WTC11 (cell line): ENCODE measurements around the gene KIF26A. TPM values are rescaled to one million over a fixed set of nuclear protein-coding genes. Genes with fewer than 3 reads are reported as not detected.
A peak's percentile ranks its signal among the peaks of the same experiment; 100 is the strongest.

Experiments
- ATAC-seq: fragments of 200-7000 bp; cut with Tn5 transposase; 2 replicates; pipeline ENCODE4 v1.10.0; 2021; ENCODE audit warnings: mild to moderate bottlenecking, moderate library complexity
- CTCF ChIA-PET: fragments of 300-600 bp; sonication (Branson Sonifier 250); formaldehyde crosslinking; loops from one replicate; lab custom pipeline; 2021; ENCODE audit warnings: antibody characterized with exemption; lab: Charles Lee
- POLR2A ChIA-PET: fragments of 350-600 bp; sonication (Branson Sonifier 250); formaldehyde crosslinking; loops from one replicate; lab custom pipeline; 2021; ENCODE audit warnings: antibody characterized with exemption; lab: Charles Lee
- DNase-seq: peaks from one replicate; pipeline ENCODE4 v3.0.0; 2021; ENCODE audit warnings: low spot score
- H3K27ac Mint-ChIP-seq: 2 replicates; pipeline ENCODE4 v1.8.0; 2021; ENCODE audit warnings: mixed read lengths
- H3K27me3 Mint-ChIP-seq: 2 replicates; pipeline ENCODE4 v1.8.0; 2021; ENCODE audit warnings: low read depth, mild to moderate bottlenecking, moderate library complexity, mixed read lengths
- H3K36me3 Mint-ChIP-seq: 2 replicates; pipeline ENCODE4 v1.8.0; 2021; ENCODE audit warnings: mixed read lengths
- H3K4me1 Mint-ChIP-seq: 2 replicates; pipeline ENCODE4 v1.8.0; 2022; ENCODE audit warnings: mixed read lengths
- H3K4me3 Mint-ChIP-seq: 2 replicates; pipeline ENCODE4 v1.8.0; 2021; ENCODE audit warnings: mild to moderate bottlenecking, moderate library complexity, mixed read lengths
- H3K9me3 Mint-ChIP-seq: 2 replicates; pipeline ENCODE4 v1.8.0; 2021; ENCODE audit warnings: mixed read lengths
- ARID4B ChIP-seq: sonication (generic); formaldehyde crosslinking; IDR thresholded peaks from 2 replicates; pipeline ENCODE4 v1.8.0; 2023; ENCODE audit warnings: missing genetic modification reagents, mild to moderate bottlenecking, borderline replicate concordance
- ATF6 ChIP-seq: sonication (generic); formaldehyde crosslinking; IDR thresholded peaks from 2 replicates; pipeline ENCODE4 v1.8.1; 2023; ENCODE audit warnings: mild to moderate bottlenecking, missing genetic modification reagents
- CREB1 ChIP-seq: sonication (generic); formaldehyde crosslinking; IDR thresholded peaks from 2 replicates; pipeline ENCODE4 v1.8.0; 2023; ENCODE audit warnings: mild to moderate bottlenecking, missing genetic modification reagents
- CREM ChIP-seq: sonication (generic); formaldehyde crosslinking; IDR thresholded peaks from 2 replicates; pipeline ENCODE4 v1.8.1; 2022; ENCODE audit warnings: mild to moderate bottlenecking, missing genetic modification reagents, moderate library complexity
- CTCF ChIP-seq: fragments of 200-600 bp; IDR thresholded peaks from 2 replicates; pipeline ENCODE4 v1.8.0; 2022; ENCODE audit warnings: antibody characterized with exemption
- E2F4 ChIP-seq: sonication (generic); formaldehyde crosslinking; IDR thresholded peaks from 2 replicates; pipeline ENCODE4 v1.8.1; 2022; ENCODE audit warnings: low read depth, mild to moderate bottlenecking, moderate library complexity, missing genetic modification reagents, borderline replicate concordance
- FOXJ3 ChIP-seq: sonication (generic); formaldehyde crosslinking; IDR thresholded peaks from 2 replicates; pipeline ENCODE4 v1.9.0; 2021; ENCODE audit warnings: missing genetic modification reagents, mild to moderate bottlenecking, borderline replicate concordance
- GTF2I ChIP-seq: fragments of 250-450 bp; sonication (Bioruptor Pico); conservative IDR thresholded peaks from 2 replicates; pipeline ENCODE4 v1.4.0; 2021; ENCODE audit warnings: mild to moderate bottlenecking
- MXD4 ChIP-seq: fragments of 250-450 bp; sonication (Bioruptor Pico); IDR thresholded peaks from 2 replicates; pipeline ENCODE4 v1.8.0; 2021; ENCODE audit warnings: mild to moderate bottlenecking, moderate library complexity, borderline replicate concordance
- NFYB ChIP-seq: sonication (generic); formaldehyde crosslinking; conservative IDR thresholded peaks from 2 replicates; pipeline ENCODE4 v1.8.0; 2022; ENCODE audit warnings: low read depth, missing genetic modification reagents
- PRRX2 ChIP-seq: fragments of 250-450 bp; sonication (Bioruptor Pico); IDR thresholded peaks from 2 replicates; pipeline ENCODE4 v1.8.0; 2021; ENCODE audit warnings: mild to moderate bottlenecking
- RELA ChIP-seq: sonication (generic); formaldehyde crosslinking; IDR thresholded peaks from 2 replicates; pipeline ENCODE4 v1.8.1; 2022; ENCODE audit warnings: missing genetic modification reagents, mild to moderate bottlenecking, borderline replicate concordance
- SMAD3 ChIP-seq: sonication (generic); formaldehyde crosslinking; IDR thresholded peaks from 2 replicates; pipeline ENCODE4 v1.8.0; 2022; ENCODE audit warnings: missing genetic modification reagents, mild to moderate bottlenecking, borderline replicate concordance
- SP1 ChIP-seq: sonication (generic); formaldehyde crosslinking; conservative IDR thresholded peaks from 2 replicates; pipeline ENCODE4 v1.8.1; 2022; ENCODE audit warnings: missing genetic modification reagents
- STAT6 ChIP-seq: sonication (generic); formaldehyde crosslinking; conservative IDR thresholded peaks from 2 replicates; pipeline ENCODE4 v1.8.1; 2023; ENCODE audit warnings: mild to moderate bottlenecking, low read depth, missing genetic modification reagents, moderate library complexity
- ZNF232 ChIP-seq: sonication (generic); formaldehyde crosslinking; IDR thresholded peaks from 2 replicates; pipeline ENCODE4 v1.8.0; 2022; ENCODE audit warnings: mild to moderate bottlenecking, missing genetic modification reagents
- ZNF512 ChIP-seq: sonication (generic); formaldehyde crosslinking; IDR thresholded peaks from 2 replicates; pipeline ENCODE4 v1.8.1; 2022; ENCODE audit warnings: missing genetic modification reagents, borderline replicate concordance
- ZNF671 ChIP-seq: fragments of 250-450 bp; sonication (Bioruptor Pico); IDR thresholded peaks from 2 replicates; pipeline ENCODE4 v1.8.0; 2021; ENCODE audit warnings: mild to moderate bottlenecking
- total RNA-seq: library from RNA; stranded (reverse); gene quantifications from 3 replicates; pipeline ENCODE4 v1.2.3, GENCODE V29; 2021
- TF ChIP-seq, protein P1 (sequence below): fragments of 250-450 bp; sonication (Bioruptor Pico); IDR thresholded peaks from 2 replicates; pipeline ENCODE4 v1.8.0; 2021; ENCODE audit warnings: mild to moderate bottlenecking

KIF26A gene
- total RNA-seq, 1 experiment from 2014 or later, result 53.4 TPM

- Mint-ChIP-seq H3K27me3 (no peaks in the 10 kb centered on the region), H3K4me3 (no peak overlapping the region), H3K9me3 (no peaks in the 10 kb centered on the region), H3K27ac (0 out of 2 replicates have a peak overlapping the region, but pooled peaks have one; percentile 65), H3K4me1 (no peaks in the 10 kb centered on the region; the same call in 1 of the 2 replicates), H3K36me3 (no peaks in the 10 kb centered on the region)
- ATAC-seq, result no peak
- ChIA-PET CTCF (interaction anchor here (1.0 to 1.6 kb wide), 7 partner anchors 9 to 286 kb away, joined by 3 to 9 read pairs (median 3); no protein-coding TSS in a partner anchor), POLR2A (no interaction called here)
- TF ChIP-seq SP1 (CRISPR knock-in tag) (no peak), CTCF (no peak), MXD4 (no peak), NFYB (CRISPR knock-in tag) (no peak), FOXJ3 (CRISPR knock-in tag) (no peak), CREB1 (CRISPR knock-in tag) (no peak), RELA (CRISPR knock-in tag) (no peak), ZNF671 (CRISPR knock-in tag) (no peak), SMAD3 (CRISPR knock-in tag) (no peak), PRRX2 (no peak)
- TF ChIP-seq, protein P1, sequence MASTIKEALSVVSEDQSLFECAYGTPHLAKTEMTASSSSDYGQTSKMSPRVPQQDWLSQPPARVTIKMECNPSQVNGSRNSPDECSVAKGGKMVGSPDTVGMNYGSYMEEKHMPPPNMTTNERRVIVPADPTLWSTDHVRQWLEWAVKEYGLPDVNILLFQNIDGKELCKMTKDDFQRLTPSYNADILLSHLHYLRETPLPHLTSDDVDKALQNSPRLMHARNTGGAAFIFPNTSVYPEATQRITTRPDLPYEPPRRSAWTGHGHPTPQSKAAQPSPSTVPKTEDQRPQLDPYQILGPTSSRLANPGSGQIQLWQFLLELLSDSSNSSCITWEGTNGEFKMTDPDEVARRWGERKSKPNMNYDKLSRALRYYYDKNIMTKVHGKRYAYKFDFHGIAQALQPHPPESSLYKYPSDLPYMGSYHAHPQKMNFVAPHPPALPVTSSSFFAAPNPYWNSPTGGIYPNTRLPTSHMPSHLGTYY (CRISPR knock-in tag), result no peak
- no peak for DNase-seq
These were observed 48.2 kb downstream of the KIF26A start for GRCh38 chr14:104186575-104186974.

DNA sequence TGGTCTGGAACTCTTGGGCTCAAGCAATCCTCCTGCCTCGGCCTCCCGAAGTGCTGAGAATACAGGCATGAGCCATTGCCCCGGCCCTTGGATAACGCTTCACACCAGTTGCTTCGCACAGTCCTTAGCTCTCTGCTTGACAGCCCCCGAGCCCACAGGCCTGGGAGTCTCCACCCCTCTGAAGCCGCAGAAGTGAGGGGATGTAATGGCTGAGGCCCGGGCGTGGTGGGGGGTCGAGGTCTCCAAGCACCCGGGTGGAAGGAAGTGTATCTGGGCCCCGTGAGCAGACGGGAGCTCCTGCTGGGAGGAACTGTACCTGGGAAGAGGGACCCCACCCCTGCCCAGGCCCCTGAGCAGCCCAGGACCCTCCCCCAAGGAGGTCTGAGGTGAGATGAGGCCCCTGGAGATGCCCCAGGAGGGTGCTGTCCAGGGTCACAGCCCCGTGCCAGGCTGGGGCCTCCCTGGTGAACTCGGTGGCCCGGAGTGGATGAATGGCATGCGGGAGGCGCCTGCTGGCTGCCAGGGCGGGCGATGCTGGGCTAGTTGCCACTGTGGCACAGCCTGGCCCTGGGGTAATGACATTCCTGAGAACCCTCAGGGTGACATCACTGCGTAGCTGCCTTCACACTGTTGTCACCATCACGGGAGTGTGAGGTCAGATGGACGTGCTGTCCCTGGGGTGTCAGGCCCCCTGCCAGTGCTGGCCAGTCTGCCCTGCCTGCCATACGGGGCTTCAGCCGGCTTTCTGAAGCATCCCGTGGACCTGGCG, 48.9 kb downstream of the KIF26A start:
- Mint-ChIP-seq H3K4me1 (no peaks in the 10 kb centered on the region; the same call in 1 of the 2 replicates), H3K36me3 (no peaks in the 10 kb centered on the region), H3K27ac (no peak overlapping the region), H3K27me3 (no peaks in the 10 kb centered on the region), H3K9me3 (no peaks in the 10 kb centered on the region), H3K4me3 (no peak overlapping the region)
- ATAC-seq (no peak), DNase-seq (no peak)
- CTCF ChIA-PET, result interaction anchor here (1.0 to 1.6 kb wide), 9 partner anchors 9 to 286 kb away, joined by 3 to 9 read pairs (median 4); no protein-coding TSS in a partner anchor
- POLR2A ChIA-PET, result no interaction called here
- TF ChIP-seq GTF2I (CRISPR knock-in tag) (no peak), CREM (CRISPR knock-in tag) (no peak), ZNF232 (CRISPR knock-in tag) (no peak), ARID4B (CRISPR knock-in tag) (no peak), E2F4 (CRISPR knock-in tag) (no peak), STAT6 (no peak), ATF6 (no peak), ZNF512 (no peak)
